GM21528 (cell line): ENCODE measurements around the gene AGK.

Experiments
- ATAC-seq: cut with Tn5 transposase; IDR thresholded peaks from one replicate; pipeline ENCODE4 v1.9.1; 2021; ENCODE audit warnings: mild to moderate bottlenecking, moderate library complexity; ENCODE audit not compliant: unreplicated experiment, low FRiP score

Gene AGK

GRCh38 chr7:141699860-141700259 lies 148.7 kb downstream of the AGK start:
- no peak for ATAC-seq

GRCh38 chr7:141700296-141700847 lies 149.2 kb downstream of the AGK start:
- ATAC-seq = no peak

DNA sequence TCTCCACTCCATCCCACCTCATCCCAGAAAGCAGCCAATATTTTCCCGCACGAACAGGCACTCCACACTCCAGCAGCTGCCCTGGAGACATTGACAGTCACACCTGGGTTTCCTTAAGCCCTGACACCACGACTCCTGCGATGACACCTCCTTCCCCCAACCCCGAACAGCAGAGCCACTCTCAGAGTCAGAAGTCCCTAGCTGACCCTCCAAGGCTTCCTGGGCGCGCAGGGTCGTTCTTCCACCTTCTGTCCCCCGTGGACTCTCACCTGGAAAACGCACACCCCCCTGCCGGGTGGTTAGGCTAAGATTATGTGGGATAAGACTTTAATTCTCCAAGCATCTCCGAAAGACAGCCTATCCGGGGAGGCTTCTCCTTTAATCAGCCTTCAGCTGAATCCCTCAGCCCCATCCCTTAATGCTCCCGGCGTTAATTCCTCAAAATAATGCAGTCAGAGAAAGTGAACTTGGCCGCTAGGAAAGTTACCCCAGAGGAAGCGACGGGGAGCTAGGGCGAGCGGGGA lies 149.7 kb downstream of the AGK start:
- peak; percentile 7 for ATAC-seq

DNA sequence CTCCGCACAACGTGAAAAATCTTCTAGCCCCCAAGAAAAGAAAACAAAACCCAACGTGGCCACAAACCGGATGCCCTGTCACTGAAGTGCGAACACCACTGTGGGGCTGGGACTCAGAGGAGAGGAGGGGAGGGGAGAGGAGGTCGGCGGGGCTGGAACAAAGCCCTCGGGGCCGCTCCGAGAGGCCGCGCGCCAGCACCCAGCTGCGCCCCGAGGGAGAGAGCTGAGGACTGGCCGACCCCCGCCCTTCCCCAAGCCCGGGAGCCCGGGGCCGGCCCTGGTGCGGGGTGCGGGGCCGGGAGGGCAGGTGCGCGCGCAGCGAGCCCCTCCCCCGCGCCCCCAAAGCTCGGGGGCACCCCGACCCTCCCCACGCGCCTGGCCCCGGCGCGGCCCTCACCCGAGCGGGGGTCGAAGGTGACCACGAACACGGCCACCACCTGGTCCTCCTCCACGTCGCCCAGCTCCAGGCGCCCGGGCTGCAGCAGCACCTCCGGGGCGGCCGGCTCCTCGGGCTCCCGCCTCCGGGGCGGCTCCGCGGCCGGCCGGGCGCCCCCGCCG lies 150.4 kb downstream of the AGK start:
- peak; percentile 80 for ATAC-seq

DNA sequence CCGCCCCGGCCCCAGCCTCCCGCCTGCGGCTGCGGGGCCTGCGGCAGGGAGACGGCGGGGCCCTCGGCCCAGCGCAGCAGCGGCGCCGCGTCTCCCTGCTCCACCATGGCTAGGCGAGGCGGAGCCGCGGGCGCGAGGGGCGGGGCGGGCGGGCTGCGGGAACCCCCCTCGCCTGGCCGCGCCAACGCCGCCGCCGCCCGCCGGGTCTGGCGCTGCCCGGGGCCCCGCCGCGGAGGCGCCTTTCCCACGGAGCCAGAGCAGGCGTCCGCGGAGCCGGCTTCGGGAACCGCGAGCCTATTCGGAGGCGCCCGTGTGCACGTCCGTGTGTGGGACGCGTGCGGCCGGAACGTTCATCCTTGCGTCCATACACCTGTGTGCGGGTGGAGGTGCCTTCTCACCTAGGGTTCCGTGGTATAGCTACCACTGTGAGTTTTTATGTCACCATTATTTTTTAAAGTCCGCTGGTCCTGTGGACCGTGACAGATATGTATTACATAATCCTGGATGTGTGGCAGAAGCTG lies 150.9 kb downstream of the AGK start, which contains the start of gene DENND11:
DENND11 (minus strand) TSS at position 120 of the 521 bp plus-strand sequence; CDS start at position 107, 13 bp downstream.
- ATAC-seq = peak; percentile 80

GRCh38 chr7:141702892-141703291 lies 151.7 kb downstream of the AGK start:
- no peak for ATAC-seq

- no peak for ATAC-seq
Observed at GRCh38 chr7:141704112-141704511, 152.9 kb downstream of the AGK start.

DNA sequence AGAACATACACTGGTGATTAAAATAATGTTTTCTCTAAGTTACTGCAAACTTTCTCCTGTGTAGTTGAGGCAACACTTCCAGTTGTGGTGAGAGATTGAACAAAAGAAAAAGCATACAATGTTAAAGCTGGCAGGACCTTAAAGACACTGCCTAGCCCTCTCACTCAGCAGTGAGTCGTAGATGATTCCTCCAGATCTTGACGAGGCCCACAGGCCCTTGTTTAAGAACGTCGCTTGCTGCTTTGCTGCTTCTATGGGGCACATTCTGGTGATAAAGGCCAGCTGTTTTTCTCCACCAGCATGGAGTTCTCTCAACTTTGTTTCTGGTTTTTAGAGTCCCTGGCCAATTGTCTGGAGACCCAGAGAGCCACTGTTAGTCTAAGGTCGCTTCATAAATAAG lies 153.5 kb downstream of the AGK start:
- no peak for ATAC-seq
